K562 (cell line): ENCODE data around the gene THADA. TPM values are rescaled to one million over a fixed set of nuclear protein-coding genes. Genes with fewer than 3 reads are reported as not detected.

Source experiments
- ATAC-seq: fragments of 200-7000 bp; cut with Tn5 transposase; 3 replicates; pipeline ENCODE4 v1.9.1; 2020; ENCODE audit warnings: moderate library complexity
- BruUV-seq: library from RNA; stranded (reverse); fragments of 400-500 nt; replicated peaks from 2 replicates; lab custom pipeline; 2021; lab: Mats Ljungman, UMichigan
- CTCF ChIA-PET: fragments of 300-600 bp; formaldehyde crosslinking; extraction: SDS; loops from one replicate; lab custom pipeline; 2021; ENCODE audit warnings: low intra/inter-chr PET ratio; lab: Yijun Ruan, JAX
- POLR2A ChIA-PET: fragments of 300-600, 350-650 bp; sonication (Branson Sonifier 250); formaldehyde crosslinking; extraction: SDS; loops from one replicate; lab custom pipeline; 2021; ENCODE audit warnings: antibody characterized with exemption, inconsistent platforms; lab: Yijun Ruan, JAX
- DNase-seq, 4 experiments: peaks; one replicate each; pipeline versions ENCODE4 v3.0.0 to v3.0.0-alpha.2; 2011 to 2018; ENCODE audit warnings: low spot score in 3 of 4, mixed read lengths in 3 of 4; ENCODE audit errors: extremely low read depth in 1 of 4
- FAIRE-seq: peaks from 2 replicates; lab custom pipeline; 2011; peaks lifted over from hg19 to GRCh38; lab: Jason Lieb, UNC
- H2AFZ ChIP-seq: 2 replicates; pipeline ENCODE4 v1.6.0; 2011; ENCODE audit warnings: low read depth, low read length, control low read depth, inconsistent platforms
- H3K27ac ChIP-seq: fragments of 200-600 bp; 3 replicates; pipeline ENCODE4 v1.8.0; 2011; ENCODE audit warnings: low read depth, mild to moderate bottlenecking, control low read depth, inconsistent platforms, low read length, moderate library complexity, mixed read lengths; ENCODE audit errors: extremely low read depth
- H3K27me3 ChIP-seq, 2 experiments: fragments of 300-600 bp in 1 of 2; 2 replicates in 1 of 2; 3 replicates in 1 of 2; pipeline versions ENCODE4 v1.6.0 to v1.8.0; 2011; ENCODE audit warnings: inconsistent platforms in 2 of 2, low read length in 2 of 2, mild to moderate bottlenecking in 1 of 2, mixed read lengths in 1 of 2, moderate library complexity in 1 of 2; ENCODE audit not compliant: control insufficient read depth in 2 of 2, insufficient read depth in 2 of 2
- H3K36me3 ChIP-seq: fragments of 300-600 bp; 3 replicates; pipeline ENCODE4 v1.8.0; 2011; ENCODE audit warnings: mild to moderate bottlenecking, low read length, inconsistent platforms; ENCODE audit not compliant: control insufficient read depth, insufficient read depth
- H3K4me1 ChIP-seq, 2 experiments: fragments of 200-600 bp in 1 of 2; replicated peaks in 1 of 2; 2 replicates in 1 of 2; 3 replicates in 1 of 2; pipeline versions ENCODE4 v1.5.1 to v1.8.0; 2011; ENCODE audit warnings: inconsistent platforms in 2 of 2, low read length in 2 of 2, mild to moderate bottlenecking in 1 of 2, mixed read lengths in 1 of 2, moderate library complexity in 1 of 2; ENCODE audit not compliant: control insufficient read depth in 2 of 2, insufficient read depth in 2 of 2
- H3K4me2 ChIP-seq: 2 replicates; pipeline ENCODE4 v1.6.1; 2011; ENCODE audit warnings: low read length, control low read depth, inconsistent platforms, mixed read lengths; ENCODE audit not compliant: insufficient read depth
- H3K4me3 ChIP-seq: fragments of 200-600 bp; sonication (generic), shearing (Covaris generic); 2 replicates; pipeline ENCODE4 v1.5.1; 2016; ENCODE audit warnings: control low read depth, inconsistent platforms
- H3K79me2 ChIP-seq: fragments of 200-600 bp; 3 replicates; pipeline ENCODE4 v1.8.0; 2011; ENCODE audit warnings: low read length, inconsistent platforms; ENCODE audit not compliant: control insufficient read depth, insufficient read depth
- H3K9ac ChIP-seq, 2 experiments: 2 replicates each; pipeline versions ENCODE4 v1.6.0 to v1.6.1; 2011; ENCODE audit warnings: low read depth in 2 of 2, low read length in 2 of 2, control low read depth in 1 of 2, inconsistent platforms in 1 of 2, mild to moderate bottlenecking in 1 of 2, mixed read lengths in 1 of 2; ENCODE audit not compliant: insufficient read depth in 1 of 2
- H3K9me1 ChIP-seq: one replicate; pipeline ENCODE4 v1.6.0; 2011; ENCODE audit warnings: inconsistent platforms, mild to moderate bottlenecking, low read length, moderate library complexity; ENCODE audit not compliant: control insufficient read depth, insufficient read depth
- H3K9me3 ChIP-seq: replicated peaks from 2 replicates; pipeline ENCODE4 v1.5.1; 2011; ENCODE audit warnings: low read depth, low read length, inconsistent platforms; ENCODE audit not compliant: control insufficient read depth, insufficient read depth
- H4K20me1 ChIP-seq: replicated peaks from 2 replicates; pipeline ENCODE4 v1.6.1; 2011; ENCODE audit warnings: low read length, inconsistent platforms, mixed read lengths; ENCODE audit not compliant: control insufficient read depth, insufficient read depth
- MCM3 ChIP-seq: fragments of 450-650 bp; IDR thresholded peaks from 2 replicates; pipeline ENCODE4 v1.6.1; 2016
- SP2 ChIP-seq: IDR thresholded peaks from 2 replicates; pipeline ENCODE4 v1.6.1; 2011; ENCODE audit warnings: mild to moderate bottlenecking, low read depth, low read length, moderate library complexity; ENCODE audit not compliant: poor library complexity, severe bottlenecking; ENCODE audit errors: extremely low read depth
- TARDBP ChIP-seq: fragments of 450-650 bp; IDR thresholded peaks from 2 replicates; pipeline ENCODE4 v1.6.1; 2016
- ZNF184 ChIP-seq: sonication (generic); formaldehyde crosslinking; IDR thresholded peaks from 2 replicates; pipeline ENCODE4 v1.5.0; 2020; ENCODE audit warnings: missing genetic modification reagents
- ZNF212 ChIP-seq: fragments of 450-650 bp; formaldehyde crosslinking; IDR thresholded peaks from 2 replicates; pipeline ENCODE4 v1.4.0; 2020; ENCODE audit warnings: mild to moderate bottlenecking
- WGBS: fragments of 100-300 bp; shearing (Covaris generic); methylation state at CpG from one replicate; pipeline ENCODE4 v1.1.6; 2016; ENCODE audit warnings: low coverage, mixed read lengths; ENCODE audit not compliant: insufficient coverage; ENCODE audit errors: missing lambda C conversion rate; 5-methylcytosine and 5-hydroxymethylcytosine counted together
- in situ Hi-C: fragments of 300-500 bp; cut with MboI; formaldehyde crosslinking; loops from 4 replicates; pipeline ENCODE4 v1.15.0; 2018; ENCODE audit warnings: inconsistent platforms, mixed read lengths
- intact Hi-C: fragments of 100-400 bp; cut with micrococcal nuclease; formaldehyde crosslinking; loops from 2 replicates; pipeline ENCODE4 v1.14.2; 2022
- polyA plus RNA-seq, 8 experiments: library from polyadenylated mRNA; depleted of rRNA in 4 of 8; stranded (reverse) in 5 of 8; unstranded in 3 of 8; fragments of >200 nt; fragmentation: Nextera tagmentation in 2 of 8; fragmentation: Illumina TruSeq in 1 of 8; extraction: Ambion mirVana in 2 of 8; extraction: Trizol in 1 of 8; gene quantifications; 2 replicates each; pipeline versions ENCODE4 v1.2.1 to v1.2.3, GENCODE V29; 2011 to 2014; ENCODE audit warnings: inconsistent platforms in 1 of 8, missing spikeins in 1 of 8
- total RNA-seq, 7 experiments: library from RNA; depleted of rRNA in 6 of 7; stranded (reverse); fragments of >200 nt in 6 of 7; fragmentation: Illumina TruSeq in 2 of 7; extraction: Trizol in 2 of 7; gene quantifications; 2 replicates each; pipeline versions ENCODE4 v1.2.1 to v1.2.3, GENCODE V29; 2011 to 2021; ENCODE audit warnings: low replicate concordance in 1 of 7
- TF ChIP-seq, protein P1 (sequence below): fragments of 200-400 bp; formaldehyde crosslinking; IDR thresholded peaks from 2 replicates; pipeline ENCODE4 v1.6.1; 2017; ENCODE audit warnings: mild to moderate bottlenecking, low read depth, low read length, moderate library complexity

Gene THADA
- total and polyA plus RNA-seq, 9 of the 15 experiments (the other 6 are each of a cell fraction or from before 2014, with no cell fraction given), result 17.8 to 34.7 (median 31.9) TPM

DNA sequence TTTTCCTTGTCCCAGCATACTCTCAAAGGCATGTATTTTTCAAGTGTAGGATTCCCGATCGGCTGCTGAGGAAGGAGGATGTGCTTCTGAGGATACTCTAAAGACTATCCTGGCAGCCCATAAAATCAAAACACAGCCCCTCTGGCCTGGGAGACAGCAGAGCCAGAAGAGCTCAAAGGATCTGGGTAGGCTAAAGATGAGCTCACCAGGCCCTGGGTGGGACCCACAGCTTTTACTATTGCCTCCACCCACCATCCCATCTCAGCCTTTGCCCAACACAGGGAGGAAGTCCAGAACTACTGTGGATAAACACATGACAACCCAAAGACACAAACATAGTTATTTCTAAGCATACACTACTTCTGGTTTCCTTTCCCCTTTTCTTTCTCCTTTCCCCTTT is 290.3 kb downstream of the THADA start:
- WGBS, result 90% methylated on average over 2 of the region's 2 CpGs
- Histone ChIP-seq H3K4me1 (no peaks in the 10 kb centered on the region), H4K20me1 (no peaks in the 10 kb centered on the region), H3K9me1 (no peaks in the 10 kb centered on the region), H3K79me2 (no peaks in the 10 kb centered on the region), H3K27me3 (no peaks in the 10 kb centered on the region), H3K9me3 (no peaks in the 10 kb centered on the region), H3K4me2 (no peak overlapping the region), H3K36me3 (no peaks in the 10 kb centered on the region), H3K9ac (no peak overlapping the region), H3K27ac (no peak overlapping the region), H2AFZ (no peak overlapping the region), H3K4me3 (no peak overlapping the region)
- no peak for TF ChIP-seq TARDBP
- no peak for TF ChIP-seq ZNF212 (CRISPR knock-in tag)
- TF ChIP-seq, protein P1, sequence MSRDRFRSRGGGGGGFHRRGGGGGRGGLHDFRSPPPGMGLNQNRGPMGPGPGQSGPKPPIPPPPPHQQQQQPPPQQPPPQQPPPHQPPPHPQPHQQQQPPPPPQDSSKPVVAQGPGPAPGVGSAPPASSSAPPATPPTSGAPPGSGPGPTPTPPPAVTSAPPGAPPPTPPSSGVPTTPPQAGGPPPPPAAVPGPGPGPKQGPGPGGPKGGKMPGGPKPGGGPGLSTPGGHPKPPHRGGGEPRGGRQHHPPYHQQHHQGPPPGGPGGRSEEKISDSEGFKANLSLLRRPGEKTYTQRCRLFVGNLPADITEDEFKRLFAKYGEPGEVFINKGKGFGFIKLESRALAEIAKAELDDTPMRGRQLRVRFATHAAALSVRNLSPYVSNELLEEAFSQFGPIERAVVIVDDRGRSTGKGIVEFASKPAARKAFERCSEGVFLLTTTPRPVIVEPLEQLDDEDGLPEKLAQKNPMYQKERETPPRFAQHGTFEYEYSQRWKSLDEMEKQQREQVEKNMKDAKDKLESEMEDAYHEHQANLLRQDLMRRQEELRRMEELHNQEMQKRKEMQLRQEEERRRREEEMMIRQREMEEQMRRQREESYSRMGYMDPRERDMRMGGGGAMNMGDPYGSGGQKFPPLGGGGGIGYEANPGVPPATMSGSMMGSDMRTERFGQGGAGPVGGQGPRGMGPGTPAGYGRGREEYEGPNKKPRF, result no peak
- no peak for TF ChIP-seq ZNF184 (CRISPR knock-in tag)
- TF ChIP-seq MCM3, result no peak
- no peak for TF ChIP-seq SP2
- no peak for DNase-seq
- BruUV-seq, result no TSS peak
- ATAC-seq, result no peak
- ChIA-PET CTCF (no interaction called here), POLR2A (interaction anchor here (1.0 kb wide), 2 partner anchors 21 to 78 kb away, joined by 3 read pairs; no protein-coding TSS in a partner anchor)
- in situ Hi-C loops (no loop called here), intact Hi-C loops (no loop called here)
- FAIRE-seq, result no peak
